GM21723 (cell line): ENCODE measurements around the gene CORO2B.

Experiments
- ATAC-seq: cut with Tn5 transposase; IDR thresholded peaks from one replicate; pipeline ENCODE4 v1.9.1; 2021; ENCODE audit warnings: mild to moderate bottlenecking, moderate library complexity; ENCODE audit not compliant: unreplicated experiment

CORO2B gene, protein sequence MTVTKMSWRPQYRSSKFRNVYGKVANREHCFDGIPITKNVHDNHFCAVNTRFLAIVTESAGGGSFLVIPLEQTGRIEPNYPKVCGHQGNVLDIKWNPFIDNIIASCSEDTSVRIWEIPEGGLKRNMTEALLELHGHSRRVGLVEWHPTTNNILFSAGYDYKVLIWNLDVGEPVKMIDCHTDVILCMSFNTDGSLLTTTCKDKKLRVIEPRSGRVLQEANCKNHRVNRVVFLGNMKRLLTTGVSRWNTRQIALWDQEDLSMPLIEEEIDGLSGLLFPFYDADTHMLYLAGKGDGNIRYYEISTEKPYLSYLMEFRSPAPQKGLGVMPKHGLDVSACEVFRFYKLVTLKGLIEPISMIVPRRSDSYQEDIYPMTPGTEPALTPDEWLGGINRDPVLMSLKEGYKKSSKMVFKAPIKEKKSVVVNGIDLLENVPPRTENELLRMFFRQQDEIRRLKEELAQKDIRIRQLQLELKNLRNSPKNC

GRCh38 chr15:68578980-68579935 lies at the start of gene CORO2B:
Gene CORO2B, plus strand, starts transcription at chr15:68578993. Its CDS starts 270 bp downstream, at chr15:68579263.
- ATAC-seq, result no peak

- ATAC-seq, result no peak
These were observed 47.2 kb upstream of the CORO2B start for GRCh38 chr15:68531387-68532179.

- no peak for ATAC-seq
These were observed 42.3 kb upstream of the CORO2B start for GRCh38 chr15:68536331-68537095.

GRCh38 chr15:68537097-68537496 lies 41.7 kb upstream of the CORO2B start:
- no peak for ATAC-seq

DNA sequence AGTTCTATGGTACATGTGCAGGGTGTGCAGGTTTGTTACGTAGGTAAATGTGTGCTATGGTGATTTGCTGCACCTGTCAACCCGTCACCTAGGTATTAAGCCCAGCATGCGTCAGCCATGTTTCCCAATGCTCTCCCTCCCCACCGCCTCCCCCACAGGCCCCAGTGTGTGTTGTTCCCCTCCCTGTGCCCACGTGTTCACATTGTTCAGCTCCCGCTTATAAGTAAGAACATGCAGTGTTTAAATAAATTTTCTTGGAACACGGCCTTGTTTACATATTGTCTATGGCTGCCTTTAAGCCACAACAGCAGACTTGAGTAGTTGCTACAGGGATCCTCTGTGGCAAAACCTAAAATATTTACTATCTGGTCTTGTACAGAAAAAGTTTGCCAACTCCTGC lies 41.3 kb upstream of the CORO2B start:
- no peak for ATAC-seq

DNA sequence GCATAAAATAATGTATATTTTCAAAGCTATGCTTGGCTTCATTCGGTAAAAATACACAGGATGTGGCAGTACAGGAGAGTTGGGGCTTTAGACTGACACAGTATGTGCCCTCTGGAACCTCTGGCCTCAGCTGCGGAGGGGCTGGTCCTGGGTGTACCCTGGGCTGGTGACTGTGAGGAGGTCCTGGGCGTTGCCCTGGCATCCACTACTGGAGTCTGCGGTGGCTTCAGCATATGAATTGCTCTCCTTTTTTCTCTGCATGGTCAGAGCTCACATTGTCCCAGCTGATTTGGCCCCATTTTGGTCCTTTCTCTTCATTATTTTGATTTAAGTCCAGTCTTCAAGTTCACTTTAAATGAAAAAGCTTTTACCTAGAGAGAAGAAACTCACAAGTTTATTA lies 40.5 kb upstream of the CORO2B start:
- ATAC-seq, result no peak

- ATAC-seq, result no peak
These were observed 37.0 kb upstream of the CORO2B start for GRCh38 chr15:68541743-68542142.

DNA sequence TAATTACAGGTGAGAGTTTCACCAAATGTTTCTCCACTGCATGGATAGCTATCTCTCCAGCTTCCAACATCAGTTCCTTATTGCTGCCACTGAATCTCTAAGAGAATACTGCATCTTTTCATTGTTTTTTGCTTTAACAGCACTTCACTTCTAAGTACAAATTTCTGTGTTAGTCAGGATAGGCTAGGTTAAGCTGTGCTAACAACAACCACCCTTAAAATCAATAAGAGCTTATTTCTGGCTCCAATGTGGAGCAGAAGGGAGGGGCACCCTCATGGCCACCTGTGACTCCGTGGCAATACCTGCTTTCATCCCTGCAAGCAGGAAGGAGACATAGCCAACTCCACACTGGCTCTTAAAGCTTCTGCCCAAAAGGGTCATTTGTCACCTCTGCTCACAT lies 36.4 kb upstream of the CORO2B start:
- no peak for ATAC-seq

DNA sequence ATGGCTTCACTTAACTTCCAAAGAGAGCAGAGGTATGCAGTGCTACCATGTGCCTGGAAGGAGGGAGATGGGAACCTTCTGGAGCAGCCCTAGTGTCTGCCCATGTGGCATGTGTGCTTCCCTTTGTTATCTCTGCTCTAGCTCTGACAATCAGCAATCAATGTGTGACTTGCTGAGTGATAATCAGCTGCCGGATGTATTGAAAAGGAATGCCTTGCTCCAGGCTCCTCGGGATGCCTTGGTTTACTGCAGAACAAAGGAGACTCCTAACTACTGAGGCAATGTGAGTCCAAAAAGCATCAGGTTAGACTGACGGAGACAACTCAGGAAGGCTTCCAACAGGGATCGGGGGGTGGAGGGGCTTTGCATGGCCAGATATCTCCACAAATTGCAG lies 36.0 kb upstream of the CORO2B start:
- no peak for ATAC-seq

DNA sequence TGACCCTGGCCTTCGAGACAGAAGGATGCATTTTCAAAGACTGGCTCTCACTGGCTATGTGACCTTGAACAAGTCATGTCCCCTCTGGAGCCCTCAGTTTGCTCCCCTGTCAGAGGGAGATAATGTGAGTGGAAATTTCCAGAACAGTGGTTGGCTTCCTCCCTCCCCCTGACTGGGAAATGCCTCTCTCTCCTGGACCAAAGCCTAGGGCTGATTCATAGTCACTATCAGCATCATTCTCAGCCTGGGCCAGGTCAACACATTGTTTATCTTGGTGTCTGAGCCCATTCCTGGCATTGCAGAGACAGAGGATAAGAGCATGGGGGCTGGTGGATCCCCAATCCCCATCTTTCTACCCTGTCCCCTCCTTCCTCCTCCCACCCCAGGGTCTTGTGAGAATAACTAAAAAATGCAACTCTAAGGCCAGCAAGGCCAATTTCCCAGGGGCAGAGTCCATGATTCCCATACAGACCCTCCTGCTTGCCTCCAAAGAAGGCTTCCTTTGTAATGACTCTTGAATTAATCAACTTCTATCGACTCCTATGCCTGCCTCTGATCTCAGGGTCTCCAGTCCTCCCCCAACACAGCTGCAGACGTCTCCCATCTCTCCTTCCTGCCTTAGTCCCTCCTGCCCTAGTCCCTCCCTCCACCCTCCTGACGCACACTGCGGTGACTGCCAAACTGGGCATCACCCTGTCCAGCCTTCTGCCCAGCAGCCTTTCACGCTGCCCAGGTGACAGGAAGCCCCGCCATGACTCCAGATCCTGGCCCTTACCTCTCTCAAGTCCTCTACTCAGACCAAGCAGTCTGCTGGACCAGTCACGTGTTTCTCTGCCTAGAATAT lies 35.4 kb upstream of the CORO2B start:
- no peak for ATAC-seq

GRCh38 chr15:68546318-68546717 lies 32.5 kb upstream of the CORO2B start:
- no peak for ATAC-seq

- ATAC-seq, result no peak
These were observed 30.4 kb upstream of the CORO2B start for GRCh38 chr15:68548364-68548763.

DNA sequence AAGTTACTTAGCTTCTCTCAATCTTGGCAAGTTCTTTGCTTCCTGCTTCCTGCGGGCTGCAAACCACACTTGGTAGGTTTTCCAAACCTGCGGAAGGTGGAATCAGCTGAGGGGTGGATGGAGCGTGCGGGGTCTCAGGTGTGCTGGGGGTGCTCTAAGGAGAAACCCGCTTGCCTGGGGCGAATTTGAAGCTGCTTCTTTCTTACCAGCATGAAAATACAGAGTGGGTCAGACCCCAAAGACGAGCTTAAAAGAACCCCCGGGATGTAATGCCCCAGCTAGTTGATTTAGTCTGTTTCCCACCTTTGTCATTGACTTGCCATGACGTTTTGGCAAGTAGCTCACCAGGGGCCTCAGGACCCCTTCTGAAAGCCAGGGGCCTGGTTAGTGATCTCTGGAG lies 28.8 kb upstream of the CORO2B start:
- ATAC-seq, result no peak

DNA sequence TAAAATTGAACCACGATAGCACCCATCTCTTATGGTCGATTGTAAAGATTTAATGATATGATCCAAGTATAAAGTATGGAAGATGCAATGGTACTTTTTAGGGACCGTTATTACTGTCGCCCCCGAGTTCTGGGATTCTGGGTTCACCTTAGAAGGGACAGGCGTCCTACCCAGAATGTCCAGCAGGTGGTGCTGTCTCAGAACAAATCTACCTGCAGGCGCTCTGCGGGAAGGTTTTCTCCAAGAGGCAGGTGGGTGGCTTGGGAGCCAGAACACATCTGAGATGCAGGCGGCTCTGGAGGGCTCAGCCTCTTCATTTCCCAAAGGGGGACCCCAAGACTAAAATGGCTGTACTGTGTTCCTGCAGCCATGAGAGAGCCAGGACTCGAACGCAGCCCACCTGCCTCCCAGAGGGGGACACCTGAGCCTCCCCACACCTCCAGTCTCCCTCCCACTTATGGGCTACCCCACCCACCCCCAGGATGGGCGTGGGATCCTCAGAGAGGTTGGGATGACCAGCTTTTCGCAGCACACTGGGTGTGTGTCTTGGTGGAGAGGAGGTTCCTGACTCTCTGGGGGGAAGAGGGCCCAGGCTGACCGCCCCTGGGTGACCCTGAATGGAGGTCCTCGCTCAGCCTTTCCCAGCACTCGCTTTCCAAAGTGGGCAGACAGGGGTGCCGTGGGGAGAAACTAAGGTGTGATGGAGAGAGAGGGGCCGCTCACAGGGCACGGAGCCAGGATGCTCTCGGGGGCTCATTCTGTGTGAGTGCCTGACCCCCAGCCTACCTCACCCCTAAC lies 28.1 kb upstream of the CORO2B start:
- no peak for ATAC-seq

DNA sequence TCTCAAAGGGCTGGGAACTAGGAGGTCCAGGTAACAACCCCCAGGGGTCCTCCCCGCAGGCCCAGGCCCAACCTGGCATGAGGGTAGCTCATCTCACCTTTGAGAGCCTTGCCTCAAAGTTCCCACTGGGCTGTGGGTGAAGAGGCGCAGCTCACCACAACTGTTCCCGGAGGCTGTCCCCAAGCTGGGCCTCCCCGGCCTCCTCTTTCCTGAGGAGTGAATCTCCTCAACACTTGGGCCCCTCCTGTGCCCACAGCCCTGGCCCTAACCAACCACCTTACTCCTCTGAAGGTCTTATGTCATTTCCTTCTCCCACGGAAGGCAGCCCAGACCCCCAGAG lies 27.5 kb upstream of the CORO2B start:
- ATAC-seq, result no peak

- no peak for ATAC-seq
These were observed 26.4 kb upstream of the CORO2B start for GRCh38 chr15:68552344-68552743.

DNA sequence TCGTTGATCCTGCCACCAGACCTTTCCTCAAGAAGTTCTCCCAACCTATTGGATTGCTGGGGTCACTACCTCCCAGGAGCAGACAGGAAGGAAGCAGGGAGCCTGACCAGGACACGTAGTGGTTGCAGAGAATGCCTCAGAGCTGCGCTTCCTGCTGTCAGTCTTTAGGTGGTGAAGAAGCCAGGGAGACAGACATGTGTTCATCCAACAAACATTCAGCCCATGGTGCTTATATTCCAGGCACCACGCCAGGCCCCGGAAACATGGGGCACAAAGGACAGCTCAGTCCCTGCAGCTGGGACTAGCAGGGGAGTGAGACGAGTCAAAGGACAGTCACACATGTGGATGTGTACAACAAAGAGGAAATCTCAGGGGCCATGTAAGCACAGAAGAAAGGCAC lies 26.0 kb upstream of the CORO2B start:
- no peak for ATAC-seq

DNA sequence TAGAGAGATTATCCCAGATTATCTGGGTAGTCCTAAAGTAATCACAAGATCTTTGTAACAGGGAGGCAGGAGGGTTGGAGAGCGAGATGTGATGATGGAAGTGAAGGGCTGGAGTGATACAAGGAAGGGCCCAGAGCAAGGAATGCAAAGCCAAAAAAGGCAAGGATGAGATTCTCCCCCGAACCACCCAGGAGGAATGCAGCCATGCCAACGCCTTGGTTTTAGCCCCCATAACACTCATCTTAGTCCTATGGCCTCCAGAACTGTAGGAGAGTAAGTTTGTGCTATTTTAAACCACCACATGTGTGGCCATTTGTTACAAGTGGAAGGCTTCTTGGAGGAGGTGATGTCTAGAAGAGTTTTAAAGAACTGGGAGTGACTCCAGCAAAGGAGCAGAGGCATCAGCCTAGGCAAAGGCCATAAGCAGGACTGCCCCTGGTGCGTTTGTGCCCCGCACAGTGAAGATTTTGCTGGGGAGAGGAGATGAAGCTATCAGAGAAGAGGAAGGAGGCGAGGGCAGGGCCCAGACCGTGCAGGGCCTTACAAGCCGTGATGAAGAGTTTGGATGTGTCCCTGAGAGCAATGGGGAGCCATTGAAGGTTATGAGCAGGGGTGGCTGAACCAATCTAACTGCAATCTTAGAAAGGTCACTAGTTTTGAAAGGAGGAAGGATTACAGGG lies 25.3 kb upstream of the CORO2B start:
- ATAC-seq, result no peak
